ENCODE measurements around the gene LLGL2. TPM values are rescaled to one million over a fixed set of nuclear protein-coding genes. Genes with fewer than 3 reads are reported as not detected.

Gene LLGL2
- total RNA-seq, 1 donor from 2014 or later = 44.9 TPM

DNA sequence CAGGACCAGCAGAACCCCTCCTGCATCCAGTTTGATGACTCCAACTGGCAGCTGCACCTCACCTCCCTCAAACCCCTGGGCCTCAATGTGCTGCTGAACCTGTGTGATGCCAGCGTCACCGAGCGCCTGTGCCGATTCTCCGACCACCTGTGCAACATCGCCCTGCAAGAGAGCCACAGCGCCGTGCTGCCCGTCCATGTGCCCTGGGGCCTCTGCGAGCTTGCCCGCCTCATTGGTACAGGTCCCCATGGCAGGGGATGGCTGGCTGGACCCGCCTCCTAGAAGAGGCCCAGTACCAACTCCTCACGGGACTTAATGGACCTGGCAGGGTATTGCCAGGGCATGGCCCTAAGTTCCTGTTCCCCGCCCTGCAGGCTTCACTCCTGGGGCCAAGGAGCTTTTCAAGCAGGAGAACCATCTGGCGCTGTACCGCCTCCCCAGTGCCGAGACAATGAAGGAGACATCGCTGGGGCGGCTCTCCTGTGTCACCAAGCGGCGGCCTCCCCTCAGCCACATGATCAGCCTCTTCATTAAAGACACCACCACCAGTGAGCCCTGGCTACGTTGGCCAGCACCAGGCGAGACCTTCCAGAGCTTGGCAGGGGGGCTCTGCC lies 32.8 kb upstream of the LLGL2 start:
- TF ChIP-seq POLR2AphosphoS5 (IDR thresholded peaks at IDR 0.05; ENCODE audit: insufficient read depth in 1 of 2, low read depth in 1 of 2) (no peak), POLR2A (IDR thresholded peaks at IDR 0.05) (no peak)
- TF ChIP-seq, protein P1, sequence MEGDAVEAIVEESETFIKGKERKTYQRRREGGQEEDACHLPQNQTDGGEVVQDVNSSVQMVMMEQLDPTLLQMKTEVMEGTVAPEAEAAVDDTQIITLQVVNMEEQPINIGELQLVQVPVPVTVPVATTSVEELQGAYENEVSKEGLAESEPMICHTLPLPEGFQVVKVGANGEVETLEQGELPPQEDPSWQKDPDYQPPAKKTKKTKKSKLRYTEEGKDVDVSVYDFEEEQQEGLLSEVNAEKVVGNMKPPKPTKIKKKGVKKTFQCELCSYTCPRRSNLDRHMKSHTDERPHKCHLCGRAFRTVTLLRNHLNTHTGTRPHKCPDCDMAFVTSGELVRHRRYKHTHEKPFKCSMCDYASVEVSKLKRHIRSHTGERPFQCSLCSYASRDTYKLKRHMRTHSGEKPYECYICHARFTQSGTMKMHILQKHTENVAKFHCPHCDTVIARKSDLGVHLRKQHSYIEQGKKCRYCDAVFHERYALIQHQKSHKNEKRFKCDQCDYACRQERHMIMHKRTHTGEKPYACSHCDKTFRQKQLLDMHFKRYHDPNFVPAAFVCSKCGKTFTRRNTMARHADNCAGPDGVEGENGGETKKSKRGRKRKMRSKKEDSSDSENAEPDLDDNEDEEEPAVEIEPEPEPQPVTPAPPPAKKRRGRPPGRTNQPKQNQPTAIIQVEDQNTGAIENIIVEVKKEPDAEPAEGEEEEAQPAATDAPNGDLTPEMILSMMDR (IDR thresholded peaks at IDR 0.05) = no peak

DNA sequence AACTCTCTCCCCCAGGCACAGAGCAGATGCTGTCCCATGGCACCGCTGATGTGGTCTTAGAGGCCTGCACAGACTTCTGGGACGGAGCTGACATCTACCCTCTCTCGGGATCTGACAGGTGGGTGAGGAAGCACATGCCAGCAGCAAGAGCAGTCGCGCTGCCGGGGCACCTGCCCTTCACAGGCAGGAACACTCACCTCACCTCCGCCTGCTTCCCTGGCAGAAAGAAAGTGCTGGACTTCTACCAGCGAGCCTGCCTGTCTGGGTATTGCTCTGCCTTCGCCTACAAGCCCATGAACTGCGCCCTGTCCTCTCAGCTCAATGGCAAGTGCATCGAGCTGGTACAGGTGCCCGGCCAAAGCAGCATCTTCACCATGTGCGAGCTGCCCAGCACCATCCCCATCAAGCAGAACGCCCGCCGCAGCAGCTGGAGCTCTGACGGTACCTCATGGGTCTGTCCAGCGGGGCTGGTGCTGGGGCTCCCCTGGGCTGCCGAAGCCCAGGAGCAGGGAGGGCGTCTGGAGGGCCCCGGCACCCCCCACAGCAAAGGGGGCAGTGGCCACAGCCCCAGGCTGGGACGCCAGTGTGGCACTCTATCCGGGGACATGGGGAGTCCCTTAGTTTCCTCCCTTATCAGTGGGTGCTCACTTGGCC lies 31.9 kb upstream of the LLGL2 start:
- Histone ChIP-seq H3K27ac (no peak overlapping the region), H3K9me3 (no peaks in the 10 kb centered on the region), H3K36me3 (peaks cover 0 to 68% of the 10 kb centered on the region in 2 donors), H3K27me3 (no peaks in the 10 kb centered on the region), H3K4me3 (no peak overlapping the region), H3K4me1 (no peaks in the 10 kb centered on the region)
- TF ChIP-seq, protein P1 (IDR thresholded peaks at IDR 0.05) = no peak
- no peak for TF ChIP-seq POLR2AphosphoS5 (IDR thresholded peaks at IDR 0.05; ENCODE audit: insufficient read depth in 1 of 2, low read depth in 1 of 2)
- no peak for TF ChIP-seq POLR2A (IDR thresholded peaks at IDR 0.05)
- intact Hi-C loops (cut with DNase I) = no loop called here
- no peak for DNase-seq (ENCODE audit: extremely low spot score in 2 of 2)

More for the DNA sequence above, 32.8 kb upstream of the LLGL2 start:
- Histone ChIP-seq H3K4me3 (no peak overlapping the region), H3K27me3 (no peaks in the 10 kb centered on the region), H3K4me1 (no peaks in the 10 kb centered on the region), H3K27ac (no peak overlapping the region), H3K9me3 (no peaks in the 10 kb centered on the region), H3K36me3 (peaks cover 0 to 60% of the 10 kb centered on the region in 2 donors)
- no peak for DNase-seq (ENCODE audit: extremely low spot score in 2 of 2)
- intact Hi-C loops (cut with DNase I) = no loop called here

DNA sequence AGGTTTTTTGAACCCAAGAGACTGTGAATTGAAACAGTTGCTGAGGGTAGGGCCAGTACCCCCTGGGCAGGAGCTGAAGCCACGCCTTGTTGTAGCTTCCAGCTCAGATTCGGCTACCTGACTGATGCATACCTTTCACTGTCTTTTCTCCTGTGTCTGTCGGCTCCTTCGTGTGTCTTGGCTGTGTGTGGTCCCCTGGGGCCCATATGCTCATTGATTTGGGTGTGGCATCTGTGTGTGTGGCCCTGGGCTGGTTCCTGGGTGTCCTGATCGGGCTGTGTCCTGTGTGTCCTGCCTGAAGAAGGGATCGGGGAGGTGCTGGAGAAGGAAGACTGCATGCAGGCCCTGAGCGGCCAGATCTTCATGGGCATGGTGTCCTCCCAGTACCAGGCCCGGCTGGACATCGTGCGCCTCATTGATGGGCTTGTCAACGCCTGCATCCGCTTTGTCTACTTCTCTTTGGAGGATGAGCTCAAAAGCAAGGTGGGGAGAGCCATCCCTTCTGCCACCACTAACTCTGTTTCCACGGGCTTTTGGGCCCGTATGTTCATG lies 31.1 kb upstream of the LLGL2 start:
- Histone ChIP-seq H3K4me3 (no peak overlapping the region), H3K36me3 (peaks cover 0 to 73% of the 10 kb centered on the region in 2 donors), H3K9me3 (no peaks in the 10 kb centered on the region), H3K27me3 (no peaks in the 10 kb centered on the region), H3K4me1 (peaks cover 3% of the 10 kb centered on the region), H3K27ac (no peak overlapping the region)
- no peak for DNase-seq (ENCODE audit: extremely low spot score in 2 of 2)
- intact Hi-C loops (cut with DNase I) = no loop called here
- TF ChIP-seq, protein P1 (IDR thresholded peaks at IDR 0.05) = no peak
- TF ChIP-seq POLR2A (IDR thresholded peaks at IDR 0.05) = no peak

DNA sequence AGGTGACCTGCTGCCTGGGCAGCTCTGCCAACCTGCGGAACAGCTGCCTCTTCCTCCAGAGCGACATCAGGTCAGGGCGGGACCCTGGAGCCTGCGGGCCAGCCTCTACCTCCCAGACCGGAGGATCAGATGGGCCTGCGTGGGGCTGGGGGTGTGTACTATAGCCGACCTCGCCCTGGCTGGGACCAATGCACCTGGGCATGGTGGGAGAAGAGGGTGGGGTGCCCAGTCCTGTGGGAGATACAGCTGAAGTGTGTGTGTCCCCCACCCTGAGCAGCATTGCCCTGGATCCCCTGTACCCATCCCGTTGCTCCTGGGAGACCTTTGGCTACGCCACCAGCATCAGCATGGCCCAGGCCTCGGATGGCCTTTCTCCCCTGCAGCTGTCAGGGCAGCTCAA lies 29.5 kb upstream of the LLGL2 start:
- Histone ChIP-seq H3K4me1 (peaks cover 14% of the 10 kb centered on the region), H3K36me3 (peaks cover 0 to 83% of the 10 kb centered on the region in 2 donors), H3K9me3 (no peaks in the 10 kb centered on the region), H3K27me3 (no peaks in the 10 kb centered on the region), H3K27ac (no peak overlapping the region), H3K4me3 (no peak overlapping the region)
- no peak for DNase-seq (ENCODE audit: extremely low spot score in 2 of 2)
- intact Hi-C loops (cut with DNase I) = no loop called here
- TF ChIP-seq POLR2AphosphoS5 (IDR thresholded peaks at IDR 0.05; ENCODE audit: insufficient read depth in 1 of 2, low read depth in 1 of 2) = no peak

DNA sequence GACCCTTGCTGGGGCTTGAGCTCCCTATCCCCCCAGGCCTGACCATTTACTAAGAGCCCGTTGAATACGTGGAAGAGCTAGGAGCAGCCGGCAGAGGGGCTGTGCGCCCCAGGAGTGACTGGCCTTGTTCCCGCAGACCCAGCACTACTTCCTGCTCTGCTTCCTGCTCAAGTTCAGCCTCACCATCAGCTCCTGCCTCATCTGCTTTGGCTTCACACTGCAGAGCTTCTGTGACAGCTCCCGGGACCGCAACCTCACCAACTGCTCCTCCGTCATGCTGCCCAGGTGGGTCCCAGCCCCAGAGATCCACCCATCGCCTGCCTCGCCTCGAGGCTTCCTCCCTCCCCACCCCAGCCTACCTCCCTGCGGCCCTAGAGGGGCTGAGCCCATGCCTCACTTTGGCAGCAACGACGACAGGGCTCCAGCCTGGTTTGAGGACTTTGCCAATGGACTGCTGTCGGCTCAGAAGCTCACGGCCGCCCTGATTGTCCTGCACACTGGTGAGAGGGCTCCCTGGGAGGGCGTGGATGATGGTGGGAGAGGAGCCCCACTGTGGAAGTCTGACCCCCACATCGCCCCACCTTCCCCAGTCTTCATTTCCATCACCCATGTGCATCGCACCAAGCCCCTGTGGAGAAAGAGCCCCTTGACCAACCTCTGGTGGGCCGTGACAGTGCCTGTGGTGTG lies 27.3 kb upstream of the LLGL2 start:
- H3K36me3 ChIP-seq = peaks cover 0 to 73% of the 10 kb centered on the region in 2 donors
- H3K27me3 ChIP-seq = no peaks in the 10 kb centered on the region
- intact Hi-C loops (cut with DNase I) = no loop called here
- no peak for DNase-seq (ENCODE audit: extremely low spot score in 2 of 2)
- H3K4me3 ChIP-seq = no peak overlapping the region
- H3K4me1 ChIP-seq = peaks cover 23% of the 10 kb centered on the region
- TF ChIP-seq, protein P1 (IDR thresholded peaks at IDR 0.05) = no peak
- no peak for TF ChIP-seq POLR2A (IDR thresholded peaks at IDR 0.05)
- no peak for TF ChIP-seq POLR2AphosphoS5 (IDR thresholded peaks at IDR 0.05; ENCODE audit: insufficient read depth in 1 of 2, low read depth in 1 of 2)
- H3K9me3 ChIP-seq = no peaks in the 10 kb centered on the region
- H3K27ac ChIP-seq = no peak overlapping the region

Data from vagina (tissue), 2 donors.